Fibroblast of skin of left biceps (primary cell): ENCODE results near the gene ADGRE1.
"Not testable (repeated sequence)": the region's sequence is repeated elsewhere in the genome, so short reads cannot be mapped to it uniquely, and the experiment has no call there.

Experiments
- DNase-seq, 2 experiments: peaks; one replicate each; pipeline ENCODE4 v3.0.0-alpha.2; 2013; ENCODE audit warnings: low read depth in 2 of 2

ADGRE1 gene, protein sequence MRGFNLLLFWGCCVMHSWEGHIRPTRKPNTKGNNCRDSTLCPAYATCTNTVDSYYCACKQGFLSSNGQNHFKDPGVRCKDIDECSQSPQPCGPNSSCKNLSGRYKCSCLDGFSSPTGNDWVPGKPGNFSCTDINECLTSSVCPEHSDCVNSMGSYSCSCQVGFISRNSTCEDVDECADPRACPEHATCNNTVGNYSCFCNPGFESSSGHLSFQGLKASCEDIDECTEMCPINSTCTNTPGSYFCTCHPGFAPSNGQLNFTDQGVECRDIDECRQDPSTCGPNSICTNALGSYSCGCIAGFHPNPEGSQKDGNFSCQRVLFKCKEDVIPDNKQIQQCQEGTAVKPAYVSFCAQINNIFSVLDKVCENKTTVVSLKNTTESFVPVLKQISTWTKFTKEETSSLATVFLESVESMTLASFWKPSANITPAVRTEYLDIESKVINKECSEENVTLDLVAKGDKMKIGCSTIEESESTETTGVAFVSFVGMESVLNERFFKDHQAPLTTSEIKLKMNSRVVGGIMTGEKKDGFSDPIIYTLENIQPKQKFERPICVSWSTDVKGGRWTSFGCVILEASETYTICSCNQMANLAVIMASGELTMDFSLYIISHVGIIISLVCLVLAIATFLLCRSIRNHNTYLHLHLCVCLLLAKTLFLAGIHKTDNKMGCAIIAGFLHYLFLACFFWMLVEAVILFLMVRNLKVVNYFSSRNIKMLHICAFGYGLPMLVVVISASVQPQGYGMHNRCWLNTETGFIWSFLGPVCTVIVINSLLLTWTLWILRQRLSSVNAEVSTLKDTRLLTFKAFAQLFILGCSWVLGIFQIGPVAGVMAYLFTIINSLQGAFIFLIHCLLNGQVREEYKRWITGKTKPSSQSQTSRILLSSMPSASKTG

GRCh38 chr19:6887316-6887715, at the start of gene ADGRE1:
ADGRE1 (plus strand) TSS chr19:6887579; CDS start chr19:6887609, 30 bp downstream.
- DNase-seq = no peak

DNA sequence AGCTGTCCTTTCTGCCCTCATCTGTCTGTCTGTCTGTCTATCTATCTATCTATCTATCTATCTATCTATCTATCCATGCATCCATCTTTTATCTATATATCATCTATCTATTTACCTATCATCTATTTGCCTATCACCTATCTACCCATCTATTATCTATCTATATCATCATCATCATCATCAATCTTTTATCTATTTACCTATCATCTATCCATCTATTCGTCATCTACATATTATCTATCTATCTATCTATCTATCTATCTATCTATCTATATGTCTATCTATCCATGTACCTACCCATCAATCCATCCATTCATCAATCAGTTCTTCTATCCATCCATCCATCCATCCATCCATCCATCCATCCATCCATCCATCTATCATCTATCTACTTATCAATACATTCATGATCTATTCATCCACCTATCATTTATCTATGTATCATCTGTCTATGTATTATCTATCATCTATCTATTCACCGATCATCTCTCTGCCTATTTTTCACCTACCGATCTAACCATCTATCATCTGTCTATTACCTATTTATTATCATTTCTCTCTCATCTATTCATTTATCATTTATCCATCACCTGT, 49.2 kb upstream of the ADGRE1 start:
- DNase-seq = no peak

DNA sequence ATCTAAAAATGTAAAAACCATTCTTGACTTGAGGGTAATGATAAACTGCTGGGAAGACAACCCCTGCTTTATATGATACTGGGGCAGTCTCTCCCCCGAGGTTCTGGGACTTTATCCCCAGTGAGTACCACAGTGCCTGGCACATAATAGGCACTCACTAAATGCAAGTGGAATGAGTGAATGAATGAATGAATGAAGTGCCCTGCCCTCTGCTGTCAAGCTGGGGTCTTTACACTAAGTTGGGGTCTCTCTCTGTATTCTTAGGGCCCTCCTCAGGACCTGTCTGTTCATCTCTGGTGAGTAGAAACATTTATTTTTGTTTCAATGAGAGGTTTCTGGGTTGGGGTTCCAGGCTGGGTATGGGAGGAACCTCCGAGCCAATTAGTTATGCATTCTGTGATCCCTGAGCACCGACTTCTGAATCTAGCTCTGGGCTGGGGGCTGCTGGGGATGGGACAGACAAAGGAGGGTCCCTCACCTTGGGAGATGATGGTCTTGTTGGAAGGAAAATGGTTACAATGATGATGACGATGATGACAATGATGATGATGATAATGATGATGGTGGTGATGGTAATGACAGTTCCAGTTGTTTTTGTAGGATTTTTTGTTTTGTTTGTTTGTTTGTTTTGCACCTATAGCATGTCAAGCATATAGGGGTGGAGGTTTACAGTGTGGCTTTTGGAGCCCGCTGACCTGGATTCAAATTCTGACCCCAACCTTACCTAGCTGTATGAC, 44.3 kb upstream of the ADGRE1 start:
- no peak for DNase-seq

GRCh38 chr19:6847828-6848200, 39.6 kb upstream of the ADGRE1 start:
- no peak for DNase-seq

DNA sequence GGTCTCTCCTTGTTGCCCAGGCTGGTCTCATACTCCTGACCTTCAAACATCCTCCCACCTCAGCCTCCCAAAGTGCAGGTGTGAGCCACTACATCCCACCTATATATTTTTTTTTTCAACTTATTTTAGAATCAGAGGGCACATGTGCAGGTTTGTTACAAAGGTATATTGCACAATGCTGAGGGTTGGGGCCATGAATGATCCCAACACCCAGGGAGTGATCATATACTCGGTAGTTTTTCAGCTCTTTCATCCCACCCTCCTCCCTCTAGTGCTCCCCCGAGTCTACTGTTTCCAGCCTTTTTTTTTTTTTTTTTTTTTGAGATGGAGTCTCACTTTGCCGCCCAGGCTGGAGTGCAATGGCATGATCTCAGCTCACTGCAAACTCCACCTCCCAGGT, 38.4 kb upstream of the ADGRE1 start:
- DNase-seq = no peak

GRCh38 chr19:6849876-6850275, 37.5 kb upstream of the ADGRE1 start:
- DNase-seq = no peak

GRCh38 chr19:6851359-6851758, 36.0 kb upstream of the ADGRE1 start:
- no peak for DNase-seq

GRCh38 chr19:6852001-6852400, 35.4 kb upstream of the ADGRE1 start:
- DNase-seq = no peak

GRCh38 chr19:6853868-6854267, 33.5 kb upstream of the ADGRE1 start:
- no peak for DNase-seq

GRCh38 chr19:6854758-6855157, 32.6 kb upstream of the ADGRE1 start:
- DNase-seq = no peak

- DNase-seq = no peak
Measured at GRCh38 chr19:6856749-6857372, 30.5 kb upstream of the ADGRE1 start.

DNA sequence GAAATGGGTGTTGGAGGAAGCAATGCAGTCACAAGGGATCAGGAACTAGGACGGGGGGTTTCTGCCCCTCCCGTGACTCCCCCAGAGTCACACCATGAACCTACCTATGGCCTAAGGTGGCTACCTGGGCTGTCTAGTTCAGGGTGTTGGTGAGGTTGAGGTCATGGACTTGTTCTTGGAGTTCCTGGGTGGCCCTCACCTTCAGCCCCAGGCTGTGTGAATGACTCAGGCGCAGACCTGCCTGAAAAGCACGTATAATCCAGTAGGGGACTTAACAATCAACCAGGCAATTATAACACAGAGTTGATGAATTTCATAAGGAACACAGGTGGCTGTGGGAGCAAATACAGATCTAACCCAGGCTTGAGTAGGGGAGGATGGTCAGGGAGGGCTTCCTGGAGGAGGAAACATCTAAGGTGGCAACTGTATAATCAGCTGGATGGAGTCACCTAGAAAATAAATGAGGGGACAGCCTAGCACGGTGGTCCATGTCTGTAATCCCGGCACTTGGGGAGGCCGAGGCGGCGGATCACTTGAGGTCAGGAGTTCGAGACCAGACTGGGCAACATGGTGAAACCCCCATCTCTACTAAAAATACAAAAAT, 25.6 kb upstream of the ADGRE1 start:
- no peak for DNase-seq

- DNase-seq = peak; percentile 36 to 53
Measured at GRCh38 chr19:6862673-6863078, 24.7 kb upstream of the ADGRE1 start.

DNA sequence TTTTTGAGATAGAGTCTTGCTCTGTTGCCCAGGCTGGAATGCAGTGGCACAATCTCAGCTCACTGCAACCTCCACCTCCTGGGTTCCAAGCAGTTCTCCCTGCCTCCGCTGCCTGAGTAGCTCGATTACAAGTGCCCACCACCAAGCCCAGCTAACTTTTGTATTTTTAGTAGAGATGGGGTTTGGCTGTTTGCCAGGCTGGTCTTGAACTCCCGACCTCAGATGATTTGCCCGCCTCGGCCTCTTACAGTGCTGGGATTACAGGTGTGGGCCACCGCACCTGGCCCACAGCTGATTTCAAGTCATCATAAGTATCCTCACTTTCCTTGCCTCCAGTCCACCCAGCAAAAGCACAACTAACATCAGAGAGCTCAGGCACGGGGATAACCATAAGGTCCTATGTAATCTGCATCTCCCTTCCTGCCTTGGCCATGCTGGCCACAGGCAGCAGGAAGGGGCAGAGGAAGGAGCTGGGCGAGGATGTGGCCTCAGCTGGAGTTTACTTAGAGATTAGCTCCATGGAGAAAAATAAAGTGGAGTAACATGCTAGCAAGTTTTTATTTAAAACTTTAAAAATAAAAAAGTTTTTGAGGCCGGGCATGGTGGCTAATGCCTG, 22.9 kb upstream of the ADGRE1 start:
- no peak for DNase-seq

- DNase-seq = no peak
Measured at GRCh38 chr19:6865849-6866248, 21.5 kb upstream of the ADGRE1 start.

- no peak for DNase-seq
Measured at GRCh38 chr19:6866741-6867151, 20.6 kb upstream of the ADGRE1 start.

DNA sequence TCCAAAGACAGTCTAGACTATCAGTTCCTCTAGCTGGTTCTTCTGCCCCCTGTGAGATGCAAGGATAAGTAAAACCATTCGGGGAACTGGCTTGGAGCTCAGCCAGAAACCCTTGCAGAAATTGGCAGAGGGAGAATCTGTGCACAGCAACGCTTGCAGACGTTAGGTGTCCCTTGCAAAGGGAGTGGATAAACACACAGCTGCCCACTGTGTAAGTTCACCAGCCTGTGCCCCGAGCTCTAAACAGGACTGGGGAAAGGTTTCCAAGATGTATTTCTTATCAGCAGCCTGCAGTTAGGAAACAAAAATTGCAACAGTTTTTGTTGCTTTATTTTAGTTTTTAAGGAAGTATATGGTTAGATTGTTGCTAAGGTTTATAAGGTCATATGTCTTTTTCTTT, 19.0 kb upstream of the ADGRE1 start:
- no peak for DNase-seq

GRCh38 chr19:6869151-6869882, 18.1 kb upstream of the ADGRE1 start:
- DNase-seq = not testable (repeated sequence)

DNA sequence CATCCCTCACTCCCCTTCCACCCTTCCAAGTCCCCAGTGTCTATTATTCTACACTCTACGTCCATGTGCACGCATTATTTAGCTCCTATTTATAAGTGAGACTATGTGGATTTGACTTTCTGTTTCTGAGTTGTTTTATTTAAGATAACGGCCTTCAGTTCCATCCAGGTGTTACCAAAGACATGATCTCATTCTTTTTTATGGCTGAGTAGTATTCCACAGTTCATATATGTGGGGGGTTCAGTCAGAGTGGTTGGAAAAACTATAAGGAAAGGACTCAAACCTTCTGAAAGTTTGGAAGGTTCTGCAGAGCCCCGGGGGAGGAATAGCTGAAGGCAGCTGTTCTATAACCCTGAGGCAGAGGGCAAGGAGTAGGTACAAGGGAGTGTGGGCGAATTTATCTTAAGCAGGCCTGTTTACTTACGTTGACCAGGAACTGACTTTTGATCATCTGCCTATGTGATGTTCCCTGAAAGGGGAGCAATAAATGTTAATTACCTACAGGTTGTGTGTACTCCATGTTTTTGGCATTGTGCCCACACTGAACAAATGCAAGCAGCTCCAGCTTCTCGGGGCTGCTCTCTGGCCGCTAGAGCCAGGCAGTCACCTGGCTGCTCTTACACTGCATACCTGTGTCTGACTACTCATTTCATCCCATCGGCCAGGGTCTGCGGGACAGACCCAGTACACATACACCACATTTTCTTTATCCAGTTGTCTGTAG, 13.5 kb upstream of the ADGRE1 start:
- no peak for DNase-seq
